K562 (cell line): Measurements from ENCODE around the gene ERCC1. TPM values are rescaled to one million over a fixed set of nuclear protein-coding genes. Genes with fewer than 3 reads are reported as not detected.
A peak's percentile ranks its signal among the peaks of the same experiment; 100 is the strongest.

Experiments used
- HNRNPLL ChIP-seq: fragments of 200-400 bp; formaldehyde crosslinking; IDR thresholded peaks from 2 replicates; pipeline ENCODE4 v1.6.1; 2017; ENCODE audit warnings: low read length, low read depth, mild to moderate bottlenecking; ENCODE audit not compliant: poor library complexity, severe bottlenecking
- KAT7 ChIP-seq: sonication (generic); formaldehyde crosslinking; IDR thresholded peaks from 2 replicates; pipeline ENCODE4 v1.8.0; 2022; ENCODE audit warnings: missing genetic modification reagents, mild to moderate bottlenecking, borderline replicate concordance
- LCOR ChIP-seq: sonication (generic); formaldehyde crosslinking; IDR thresholded peaks from 2 replicates; pipeline ENCODE4 v1.8.0; 2022; ENCODE audit warnings: mild to moderate bottlenecking, missing genetic modification reagents
- MCM3 ChIP-seq: fragments of 450-650 bp; IDR thresholded peaks from 2 replicates; pipeline ENCODE4 v1.6.1; 2016
- NFIC ChIP-seq: fragments of 450-650 bp; IDR thresholded peaks from 2 replicates; pipeline ENCODE4 v1.6.1; 2017; ENCODE audit warnings: mild to moderate bottlenecking, inconsistent platforms
- TEAD2 ChIP-seq: fragments of 450-650 bp; IDR thresholded peaks from 2 replicates; pipeline ENCODE4 v1.6.1; 2016; ENCODE audit warnings: missing genetic modification characterization, control low read depth, missing compliant biosample characterization
- THRAP3 ChIP-seq: fragments of 450-650 bp; IDR thresholded peaks from 2 replicates; pipeline ENCODE4 v1.6.1; 2016; ENCODE audit warnings: mild to moderate bottlenecking, inconsistent platforms, borderline replicate concordance
- ZFP30 ChIP-seq: fragments of 250-450 bp; sonication (Bioruptor Pico); IDR thresholded peaks from 2 replicates; pipeline ENCODE4 v1.8.0; 2022; ENCODE audit warnings: moderate library complexity, mild to moderate bottlenecking, inconsistent platforms, borderline replicate concordance
- ZNF384 ChIP-seq: IDR thresholded peaks from 2 replicates; pipeline ENCODE4 v1.6.1; 2012; ENCODE audit warnings: low read depth, low read length, improper control_type of control experiment
- ZNF436 ChIP-seq: fragments of 250-450, 450-650 bp; sonication (Bioruptor Pico); formaldehyde crosslinking; IDR thresholded peaks from 2 replicates; pipeline ENCODE4 v1.7.0; 2020; ENCODE audit warnings: mild to moderate bottlenecking
- ZNF583 ChIP-seq: fragments of 250-450 bp; sonication (Bioruptor Pico); IDR thresholded peaks from 2 replicates; pipeline ENCODE4 v1.4.0; 2020
- polyA plus RNA-seq, 8 experiments: library from polyadenylated mRNA; depleted of rRNA in 4 of 8; stranded (reverse) in 5 of 8; unstranded in 3 of 8; fragments of >200 nt; fragmentation: Nextera tagmentation in 2 of 8; fragmentation: Illumina TruSeq in 1 of 8; extraction: Ambion mirVana in 2 of 8; extraction: Trizol in 1 of 8; gene quantifications; 2 replicates each; pipeline versions ENCODE4 v1.2.1 to v1.2.3, GENCODE V29; 2011 to 2014; ENCODE audit warnings: inconsistent platforms in 1 of 8, missing spikeins in 1 of 8
- total RNA-seq, 7 experiments: library from RNA; depleted of rRNA in 6 of 7; stranded (reverse); fragments of >200 nt in 6 of 7; fragmentation: Illumina TruSeq in 2 of 7; extraction: Trizol in 2 of 7; gene quantifications; 2 replicates each; pipeline versions ENCODE4 v1.2.1 to v1.2.3, GENCODE V29; 2011 to 2021; ENCODE audit warnings: low replicate concordance in 1 of 7
- TF ChIP-seq, protein P1 (sequence below), 2 experiments: fragments of 450-650 bp in 1 of 2; sonication (generic) in 1 of 2; formaldehyde crosslinking in 1 of 2; IDR thresholded peaks; 2 replicates each; pipeline versions ENCODE4 v1.7.1 to v1.9.0; 2016 to 2022; ENCODE audit warnings: inconsistent platforms in 1 of 2, mild to moderate bottlenecking in 1 of 2, missing genetic modification reagents in 1 of 2
- TF ChIP-seq, protein P2 (sequence below), 2 experiments: fragments of 450-650 bp; IDR thresholded peaks; 2 replicates each; pipeline ENCODE4 v1.6.1; 2016
- TF ChIP-seq, protein P3 (sequence below): sonication (generic); formaldehyde crosslinking; IDR thresholded peaks from 2 replicates; pipeline ENCODE4 v1.8.0; 2022; ENCODE audit warnings: mild to moderate bottlenecking, missing genetic modification reagents
- TF ChIP-seq, protein P4 (sequence below), 2 experiments: fragments of 450-650 bp in 1 of 2; sonication (generic) in 1 of 2; formaldehyde crosslinking in 1 of 2; IDR thresholded peaks in 1 of 2; conservative IDR thresholded peaks in 1 of 2; 2 replicates each; pipeline versions ENCODE4 v1.6.1 to v1.8.1; 2016 to 2023; ENCODE audit warnings: mild to moderate bottlenecking in 2 of 2, moderate library complexity in 2 of 2, inconsistent platforms in 1 of 2, missing genetic modification reagents in 1 of 2

The ERCC1 gene
- total and polyA plus RNA-seq, 9 of the 15 experiments (the other 6 are each of a cell fraction or from before 2014, with no cell fraction given), result 9.3 to 92.6 (median 60.0) TPM

DNA sequence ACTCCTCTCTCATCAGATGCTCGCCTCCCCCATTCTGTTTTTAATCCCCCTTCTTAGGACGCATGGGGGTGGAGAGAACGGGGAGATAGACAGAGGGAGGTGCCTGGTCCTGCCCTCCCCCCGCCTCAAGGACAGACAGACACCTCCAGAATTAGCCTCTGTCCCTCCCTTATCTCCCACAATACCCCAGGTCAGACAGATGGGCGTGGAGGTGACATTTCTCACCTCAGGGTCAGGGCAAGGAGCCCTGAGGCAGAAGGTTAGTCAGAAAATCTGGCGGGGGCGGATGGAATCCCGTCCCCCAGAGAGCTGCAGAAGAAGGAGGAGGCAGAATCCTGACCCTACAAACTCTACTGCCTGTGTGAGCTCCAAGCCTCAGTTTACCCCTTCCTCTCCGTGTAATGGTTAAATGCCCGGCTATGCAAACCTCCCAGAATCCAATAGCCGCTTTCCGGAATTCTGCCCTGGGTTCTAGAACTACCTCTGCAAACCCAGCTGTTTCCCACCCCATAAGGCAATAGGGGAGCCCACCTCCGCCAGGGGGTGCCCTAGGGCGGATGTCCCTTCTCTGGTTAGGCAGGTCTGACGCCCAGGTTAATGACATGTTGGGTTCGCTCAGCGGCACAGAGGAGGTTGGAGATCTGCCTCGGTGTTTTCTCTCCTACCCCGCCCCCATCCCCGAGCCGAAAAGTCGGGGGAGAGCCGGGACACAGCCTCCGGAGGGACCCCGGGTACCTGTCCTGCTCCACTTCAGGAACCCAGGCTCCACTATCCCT lies 19.7 kb downstream of the ERCC1 start (continued):
- TF ChIP-seq, protein P1, sequence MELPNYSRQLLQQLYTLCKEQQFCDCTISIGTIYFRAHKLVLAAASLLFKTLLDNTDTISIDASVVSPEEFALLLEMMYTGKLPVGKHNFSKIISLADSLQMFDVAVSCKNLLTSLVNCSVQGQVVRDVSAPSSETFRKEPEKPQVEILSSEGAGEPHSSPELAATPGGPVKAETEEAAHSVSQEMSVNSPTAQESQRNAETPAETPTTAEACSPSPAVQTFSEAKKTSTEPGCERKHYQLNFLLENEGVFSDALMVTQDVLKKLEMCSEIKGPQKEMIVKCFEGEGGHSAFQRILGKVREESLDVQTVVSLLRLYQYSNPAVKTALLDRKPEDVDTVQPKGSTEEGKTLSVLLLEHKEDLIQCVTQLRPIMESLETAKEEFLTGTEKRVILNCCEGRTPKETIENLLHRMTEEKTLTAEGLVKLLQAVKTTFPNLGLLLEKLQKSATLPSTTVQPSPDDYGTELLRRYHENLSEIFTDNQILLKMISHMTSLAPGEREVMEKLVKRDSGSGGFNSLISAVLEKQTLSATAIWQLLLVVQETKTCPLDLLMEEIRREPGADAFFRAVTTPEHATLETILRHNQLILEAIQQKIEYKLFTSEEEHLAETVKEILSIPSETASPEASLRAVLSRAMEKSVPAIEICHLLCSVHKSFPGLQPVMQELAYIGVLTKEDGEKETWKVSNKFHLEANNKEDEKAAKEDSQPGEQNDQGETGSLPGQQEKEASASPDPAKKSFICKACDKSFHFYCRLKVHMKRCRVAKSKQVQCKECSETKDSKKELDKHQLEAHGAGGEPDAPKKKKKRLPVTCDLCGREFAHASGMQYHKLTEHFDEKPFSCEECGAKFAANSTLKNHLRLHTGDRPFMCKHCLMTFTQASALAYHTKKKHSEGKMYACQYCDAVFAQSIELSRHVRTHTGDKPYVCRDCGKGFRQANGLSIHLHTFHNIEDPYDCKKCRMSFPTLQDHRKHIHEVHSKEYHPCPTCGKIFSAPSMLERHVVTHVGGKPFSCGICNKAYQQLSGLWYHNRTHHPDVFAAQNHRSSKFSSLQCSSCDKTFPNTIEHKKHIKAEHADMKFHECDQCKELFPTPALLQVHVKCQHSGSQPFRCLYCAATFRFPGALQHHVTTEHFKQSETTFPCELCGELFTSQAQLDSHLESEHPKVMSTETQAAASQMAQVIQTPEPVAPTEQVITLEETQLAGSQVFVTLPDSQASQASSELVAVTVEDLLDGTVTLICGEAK (IDR thresholded peaks at IDR 0.05), result no peak
- TF ChIP-seq, protein P1 (CRISPR knock-in tag; IDR thresholded peaks at IDR 0.05), result no peak
- TF ChIP-seq, protein P2, sequence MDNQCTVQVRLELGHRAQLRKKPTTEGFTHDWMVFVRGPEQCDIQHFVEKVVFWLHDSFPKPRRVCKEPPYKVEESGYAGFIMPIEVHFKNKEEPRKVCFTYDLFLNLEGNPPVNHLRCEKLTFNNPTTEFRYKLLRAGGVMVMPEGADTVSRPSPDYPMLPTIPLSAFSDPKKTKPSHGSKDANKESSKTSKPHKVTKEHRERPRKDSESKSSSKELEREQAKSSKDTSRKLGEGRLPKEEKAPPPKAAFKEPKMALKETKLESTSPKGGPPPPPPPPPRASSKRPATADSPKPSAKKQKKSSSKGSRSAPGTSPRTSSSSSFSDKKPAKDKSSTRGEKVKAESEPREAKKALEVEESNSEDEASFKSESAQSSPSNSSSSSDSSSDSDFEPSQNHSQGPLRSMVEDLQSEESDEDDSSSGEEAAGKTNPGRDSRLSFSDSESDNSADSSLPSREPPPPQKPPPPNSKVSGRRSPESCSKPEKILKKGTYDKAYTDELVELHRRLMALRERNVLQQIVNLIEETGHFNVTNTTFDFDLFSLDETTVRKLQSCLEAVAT (IDR thresholded peaks at IDR 0.05), result no peak
- no peak for TF ChIP-seq HNRNPLL
- no peak for TF ChIP-seq ZNF384
- no peak for TF ChIP-seq THRAP3
- no peak for TF ChIP-seq MCM3
- TF ChIP-seq KAT7, result no peak
- no peak for TF ChIP-seq LCOR (CRISPR knock-in tag)
- no peak for TF ChIP-seq TEAD2 (tag)
- TF ChIP-seq ZNF583 (CRISPR knock-in tag), result no peak
- TF ChIP-seq, protein P3, sequence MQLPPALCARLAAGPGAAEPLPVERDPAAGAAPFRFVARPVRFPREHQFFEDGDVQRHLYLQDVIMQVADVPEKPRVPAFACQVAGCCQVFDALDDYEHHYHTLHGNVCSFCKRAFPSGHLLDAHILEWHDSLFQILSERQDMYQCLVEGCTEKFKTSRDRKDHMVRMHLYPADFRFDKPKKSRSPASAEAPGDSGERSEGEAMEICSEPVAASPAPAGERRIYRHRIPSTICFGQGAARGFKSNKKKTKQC (CRISPR knock-in tag), result no peak
- TF ChIP-seq NFIC, result no peak
- TF ChIP-seq ZNF436, result no peak
- TF ChIP-seq ZFP30 (CRISPR knock-in tag), result no peak
- TF ChIP-seq, protein P4, sequence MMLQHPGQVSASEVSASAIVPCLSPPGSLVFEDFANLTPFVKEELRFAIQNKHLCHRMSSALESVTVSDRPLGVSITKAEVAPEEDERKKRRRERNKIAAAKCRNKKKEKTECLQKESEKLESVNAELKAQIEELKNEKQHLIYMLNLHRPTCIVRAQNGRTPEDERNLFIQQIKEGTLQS (IDR thresholded peaks at IDR 0.05), result 0 out of 2 replicates have a peak, but pooled peaks have one; percentile 4
- TF ChIP-seq, protein P4 (CRISPR knock-in tag; conservative IDR thresholded peaks at IDR 0.05), result no peak
